Right kidney (tissue), 1 donor: ENCODE measurements around the gene MORF4L2.

Source experiments
- DNase-seq: peaks from one replicate; pipeline ENCODE4 v3.0.0-alpha.2; 2016

Gene MORF4L2

DNA sequence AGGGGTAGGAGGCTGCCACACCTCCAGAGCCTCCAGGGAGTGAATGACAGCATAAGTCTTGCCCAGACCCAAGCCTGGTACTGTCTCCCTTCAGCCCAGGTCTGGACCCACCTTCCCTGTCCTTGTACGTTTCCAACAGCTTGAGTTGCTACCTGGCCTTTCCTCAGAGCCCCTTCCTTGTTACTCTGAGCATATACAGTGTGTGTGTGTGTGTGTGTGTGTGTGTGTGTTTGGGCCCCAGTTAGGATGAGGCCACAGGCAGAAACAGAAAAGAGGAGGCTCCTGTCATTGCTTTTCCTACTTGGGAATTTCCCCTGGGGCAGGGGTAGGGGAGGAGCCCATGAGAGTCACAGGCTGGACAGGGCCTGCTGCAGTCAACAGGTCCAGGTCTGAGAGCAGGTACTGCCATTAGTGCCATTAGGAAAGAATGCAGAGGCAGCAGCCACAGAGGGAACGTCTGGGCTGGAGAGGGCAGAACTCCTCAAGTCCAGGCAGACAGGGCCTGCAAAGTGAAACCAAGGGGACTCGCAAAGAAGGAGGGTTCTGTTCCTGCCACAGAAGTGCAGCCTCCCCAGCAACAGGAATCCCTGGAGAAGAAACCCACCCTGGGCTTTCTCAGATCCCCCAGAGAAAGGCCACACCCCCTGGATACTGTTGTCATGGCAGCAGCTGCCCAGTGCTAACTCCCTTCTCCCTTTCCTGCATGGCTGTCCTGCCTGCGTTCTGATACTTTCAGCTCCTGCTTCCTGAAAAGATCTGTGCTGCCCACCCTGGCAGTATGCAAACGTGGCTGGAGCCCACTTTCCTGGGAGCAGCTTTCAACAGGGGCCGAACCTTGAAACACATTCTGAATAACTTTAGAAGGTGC lies 47.8 kb downstream of the MORF4L2 start:
- DNase-seq = peak; percentile 18

DNA sequence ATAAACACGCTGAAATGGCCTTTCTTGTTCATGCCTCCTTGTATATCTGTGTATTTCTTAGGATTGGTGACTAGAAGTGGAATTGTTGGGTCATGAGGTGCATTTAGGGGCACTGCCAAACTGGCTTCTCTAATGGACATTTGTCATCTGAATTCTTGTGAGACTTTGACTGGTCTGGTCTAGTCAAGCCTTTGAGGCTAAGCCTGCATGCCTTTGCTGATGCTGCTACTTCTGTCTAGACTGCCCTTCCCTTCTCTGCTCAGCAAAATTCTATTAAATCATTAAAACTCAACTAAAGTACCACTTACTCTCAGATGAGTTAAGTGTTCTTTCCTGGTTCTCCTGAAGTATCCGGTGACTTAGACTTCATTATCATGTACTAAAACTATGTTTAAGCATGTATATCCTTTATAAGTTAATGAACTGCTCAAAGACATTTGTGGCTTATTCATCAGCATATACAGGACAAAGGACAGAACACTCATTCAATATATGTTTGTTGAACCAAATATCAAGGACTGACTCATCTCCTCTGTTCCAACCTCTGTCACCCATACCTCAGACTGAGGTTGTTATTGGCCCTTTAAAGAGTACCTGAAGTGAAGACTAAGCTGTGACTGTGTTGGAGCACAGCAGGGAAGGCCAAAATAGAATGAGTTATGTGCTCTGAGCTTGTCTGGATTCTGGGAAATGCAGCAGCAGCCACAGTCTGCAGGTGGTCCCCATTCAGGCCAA lies 48.7 kb downstream of the MORF4L2 start:
- DNase-seq = no peak

DNA sequence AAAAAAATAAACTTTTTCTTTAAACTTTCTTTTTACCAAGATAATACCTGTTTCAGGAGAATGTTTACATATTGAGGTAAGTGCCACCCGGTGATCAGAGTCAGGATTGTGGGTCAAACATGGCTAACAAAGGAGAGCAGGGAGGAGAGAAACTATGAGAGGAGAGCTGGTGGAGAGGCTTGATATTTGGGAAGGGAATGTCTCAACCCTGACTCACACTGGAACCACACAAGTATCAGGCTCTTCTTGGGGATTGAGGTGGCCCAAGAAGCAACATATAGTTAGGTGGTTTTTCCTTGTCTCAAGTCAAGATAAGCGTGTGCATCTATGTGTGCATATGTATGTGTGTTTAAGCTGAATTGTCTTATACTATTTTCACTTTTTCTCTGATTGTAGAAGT lies 51.1 kb downstream of the MORF4L2 start:
- no peak for DNase-seq

DNA sequence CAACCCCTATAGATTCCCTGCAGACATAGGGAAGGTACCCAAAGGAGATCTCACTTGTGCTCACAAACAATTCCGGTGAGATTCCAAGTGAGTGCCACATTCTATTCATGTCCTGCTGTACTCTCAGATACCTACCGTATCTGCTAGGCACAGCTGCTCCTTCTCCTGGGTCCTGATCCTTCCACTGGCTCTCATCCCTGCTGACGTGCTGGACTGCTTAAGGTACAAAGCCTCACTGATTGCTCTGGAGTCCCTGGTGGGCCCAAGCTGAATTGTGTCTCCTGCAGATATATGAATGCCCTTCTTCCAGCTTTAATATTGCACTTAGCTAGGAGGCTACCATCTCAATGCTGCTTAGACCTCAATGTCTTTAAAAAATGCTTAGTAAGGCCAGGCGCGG lies 55.4 kb downstream of the MORF4L2 start:
- no peak for DNase-seq

DNA sequence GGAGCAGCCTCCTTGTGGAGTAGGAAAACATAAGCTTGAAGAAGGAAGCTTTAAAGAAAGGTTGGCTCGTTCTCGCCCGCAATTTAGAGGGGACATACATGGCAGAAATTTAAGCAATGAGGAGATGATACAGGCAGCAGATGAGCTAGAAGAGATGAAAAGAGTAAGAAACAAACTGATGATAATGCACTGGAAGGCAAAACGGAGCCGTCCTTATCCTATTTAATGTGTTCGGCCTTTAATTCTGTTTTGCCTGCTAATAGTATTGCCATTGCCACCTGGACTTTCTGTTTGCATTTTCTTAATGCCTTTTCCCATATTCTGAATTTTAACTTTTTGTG lies 56.4 kb downstream of the MORF4L2 start:
- no peak for DNase-seq

DNA sequence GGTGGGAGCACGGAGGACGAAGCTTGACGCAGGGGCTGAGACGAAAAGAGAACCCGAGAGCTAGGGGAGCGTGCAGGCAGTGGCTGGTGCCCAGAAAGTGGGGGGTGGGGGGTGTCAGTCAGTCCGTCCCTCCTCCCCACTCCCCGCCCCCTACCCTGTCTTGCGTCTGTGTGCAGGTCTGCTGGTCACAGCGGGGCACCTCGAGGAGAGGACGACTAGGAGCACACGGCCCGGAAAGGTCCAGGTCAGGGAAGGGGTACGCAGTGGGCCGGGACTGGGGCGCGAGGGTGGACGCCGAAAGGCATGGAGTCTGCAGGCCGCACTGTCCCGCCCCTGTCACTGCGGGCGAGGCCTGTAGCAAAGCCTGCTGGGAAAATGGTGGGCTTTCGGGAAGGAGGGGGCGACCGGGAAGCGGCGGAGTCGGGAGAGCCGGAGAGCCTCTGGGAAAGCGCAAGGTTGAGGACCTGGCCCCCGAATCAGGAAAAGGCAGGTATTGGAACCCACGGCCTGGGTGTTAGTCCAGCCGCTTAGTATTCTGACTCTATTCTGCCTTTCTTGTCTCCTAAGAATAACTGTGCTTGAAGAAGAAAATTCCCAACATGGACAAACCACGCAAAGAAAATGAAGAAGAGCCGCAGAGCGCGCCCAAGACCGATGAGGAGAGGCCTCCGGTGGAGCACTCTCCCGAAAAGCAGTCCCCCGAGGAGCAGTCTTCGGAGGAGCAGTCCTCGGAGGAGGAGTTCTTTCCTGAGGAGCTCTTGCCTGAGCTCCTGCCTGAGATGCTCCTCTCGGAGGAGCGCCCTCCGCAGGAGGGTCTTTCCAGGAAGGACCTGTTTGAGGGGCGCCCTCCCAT lies 57.0 kb downstream of the MORF4L2 start:
- DNase-seq = peak; percentile 77

DNA sequence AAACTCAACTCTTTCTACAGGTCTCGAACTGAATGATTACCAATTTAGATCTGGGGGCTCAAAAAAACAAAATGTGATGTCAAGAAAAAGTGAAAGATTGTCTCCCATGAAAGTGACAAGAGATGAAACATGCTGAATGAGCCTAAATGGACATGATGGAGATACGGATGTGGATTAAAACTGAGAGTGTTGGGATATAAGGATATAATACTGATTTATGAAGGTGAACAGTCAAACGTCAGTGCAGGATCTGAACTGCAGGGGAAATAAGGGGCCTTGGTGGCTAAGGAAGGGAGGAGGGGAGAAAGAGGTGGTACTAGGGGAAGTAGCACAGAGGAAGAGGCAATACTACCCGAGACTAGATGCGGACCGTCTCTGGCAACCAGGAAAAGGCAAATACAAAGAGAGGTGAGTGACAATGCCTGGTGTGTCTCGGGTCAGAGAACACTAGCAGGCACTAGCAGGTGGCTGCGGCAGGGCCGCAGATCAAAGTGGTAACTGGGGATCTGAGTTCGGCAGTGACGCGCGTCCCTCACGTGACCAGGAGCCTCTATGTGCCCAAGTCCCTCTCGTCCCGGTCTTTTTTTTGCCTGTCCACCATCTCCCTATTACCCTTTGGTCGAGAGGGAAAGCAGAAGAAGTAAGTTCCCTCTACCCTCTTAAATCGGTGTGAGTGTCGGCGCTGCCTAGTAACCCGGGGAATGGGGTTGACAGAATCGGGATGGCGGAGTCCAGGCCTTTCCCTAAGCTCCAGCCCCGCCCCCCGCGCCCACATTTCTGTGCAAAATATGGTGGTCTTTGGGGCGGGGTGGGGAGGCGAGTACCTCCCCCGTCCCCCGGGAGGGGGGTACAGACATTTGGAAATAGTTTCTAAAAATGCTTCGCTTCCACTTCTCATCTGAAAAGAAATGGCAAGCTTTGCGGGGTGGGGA lies 57.8 kb downstream of the MORF4L2 start, which contains the start of gene TCEAL1:
TSS of gene TCEAL1 (plus strand) at position 590 of the 932 bp plus-strand sequence. CDS start 942 bp downstream, outside the sequence.
- DNase-seq = peak; percentile 80

DNA sequence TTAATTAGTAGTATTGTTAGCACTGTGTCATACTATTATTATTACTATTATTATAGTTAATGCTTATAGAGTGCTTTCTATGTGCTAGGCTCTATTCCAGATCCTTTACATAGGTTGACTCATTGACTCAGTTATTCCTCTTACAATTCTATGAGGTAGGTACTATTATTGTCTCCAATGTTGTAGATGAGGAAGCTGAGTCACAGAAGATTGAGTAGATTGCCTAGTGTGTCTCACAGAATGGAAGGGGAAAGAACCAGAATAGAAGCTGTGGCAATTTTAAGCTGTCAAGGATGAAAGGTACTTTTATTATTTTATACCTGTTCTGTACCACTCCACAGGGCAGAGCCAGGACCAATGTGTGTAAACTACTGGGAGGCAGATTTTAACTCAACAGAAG lies 59.6 kb downstream of the MORF4L2 start:
- DNase-seq = no peak
